Activated CD4-positive, alpha-beta T cell treated with anti-CD3 and anti-CD28 coated beads for 4 hours (primary cell): ENCODE results near the gene RUNDC3A.
"Not testable (repeated sequence)": the region's sequence is repeated elsewhere in the genome, so short reads cannot be mapped to it uniquely, and the experiment has no call there.

ENCODE experiments used
- DNase-seq, 2 donors: peaks; one replicate each; pipeline ENCODE4 v3.0.0-alpha.2; 2020

RUNDC3A gene

GRCh38 chr17:44361292-44362260 lies 53.2 kb downstream of the RUNDC3A start:
- DNase-seq: no peak

GRCh38 chr17:44362459-44362948 lies 54.1 kb downstream of the RUNDC3A start:
- no peak for DNase-seq

- DNase-seq: no peak
These were observed 54.7 kb downstream of the RUNDC3A start for GRCh38 chr17:44362949-44363612.

GRCh38 chr17:44363613-44364159 lies 55.3 kb downstream of the RUNDC3A start, which contains the start of gene FAM171A2:
Gene FAM171A2 (minus strand): TSS chr17:44363853. CDS start chr17:44363714, 139 bp downstream.
- peak; percentile 54 to 61 for DNase-seq

- not testable (repeated sequence) for DNase-seq
These were observed 56.6 kb downstream of the RUNDC3A start for GRCh38 chr17:44365051-44365450.

- DNase-seq: no peak
These were observed 59.0 kb downstream of the RUNDC3A start for GRCh38 chr17:44367231-44367979.
